Measurements from ENCODE around the gene DHRS13. TPM values are rescaled to one million over a fixed set of nuclear protein-coding genes. Genes with fewer than 3 reads are reported as not detected.

Gene DHRS13
- total and polyA plus RNA-seq, 10 of the 15 experiments (the other 5 are each of a cell fraction or from before 2014, with no cell fraction given), result 0.18 to 55.2 (median 31.3) TPM; not detected in 1

DNA sequence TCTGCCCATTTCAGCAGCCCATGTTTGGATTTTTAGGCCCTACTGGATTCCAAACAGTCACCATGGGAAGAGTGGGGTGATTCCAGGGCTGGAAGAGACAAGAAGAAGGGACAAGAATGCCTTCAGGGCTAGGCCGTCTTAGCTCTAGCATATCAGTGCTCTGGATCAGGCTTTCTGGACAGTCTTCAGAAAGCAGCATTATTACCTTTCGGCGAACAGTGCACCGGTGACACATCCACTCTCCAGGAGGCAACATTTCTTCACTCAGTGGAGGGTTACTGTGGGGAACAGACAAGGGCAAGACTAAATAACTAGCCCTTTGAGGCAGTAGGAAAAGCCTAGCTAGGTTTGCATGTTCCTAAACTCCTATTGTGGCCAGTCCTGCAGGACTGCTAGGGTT, 23.9 kb upstream of the DHRS13 start:
- no peak for TF ChIP-seq NRF1 (conservative IDR thresholded peaks at IDR 0.05; ENCODE audit: low read depth, low read length)
- TF ChIP-seq BRCA1 (IDR thresholded peaks at IDR 0.05; ENCODE audit: low read depth, low read length), result no peak
- TF ChIP-seq ZSCAN29 (IDR thresholded peaks at IDR 0.05), result no peak
- TF ChIP-seq BCLAF1 (IDR thresholded peaks at IDR 0.05), result no peak
- no peak for TF ChIP-seq FOXK2 (IDR thresholded peaks at IDR 0.05)
- TF ChIP-seq CBFB (IDR thresholded peaks at IDR 0.05; ENCODE audit: low read depth), result no peak
- no peak for TF ChIP-seq SUZ12 (IDR thresholded peaks at IDR 0.05; ENCODE audit: unreplicated experiment)
- TF ChIP-seq FOXM1 (IDR thresholded peaks at IDR 0.05; ENCODE audit: low read depth, low read length), result no peak
- no peak for TF ChIP-seq POLR2A (IDR thresholded peaks at IDR 0.05; ENCODE audit: low read depth, low read length)
- Histone ChIP-seq H3K79me2 (ENCODE audit: control insufficient read depth, insufficient read depth, low read length) (peaks cover 20% of the 10 kb centered on the region), H2AFZ (ENCODE audit: control insufficient read depth, low read depth, low read length) (no peak overlapping the region), H3K9ac (ENCODE audit: control insufficient read depth, insufficient read depth, low read length) (no peak overlapping the region), H3K27me3 (replicated peaks in 1 of 2; ENCODE audit: control insufficient read depth in 2 of 2, insufficient read depth in 2 of 2, low read length in 1 of 2) (no peaks in the 10 kb centered on the region), H3K36me3 (ENCODE audit: control insufficient read depth in 2 of 2, insufficient read depth in 2 of 2, low read length in 1 of 2) (peaks cover 13 to 31% of the 10 kb centered on the region in 2 experiments), H4K20me1 (ENCODE audit: control insufficient read depth, insufficient read depth) (0 out of 2 replicates have a peak, but pooled peaks cover 3% of the 10 kb centered on the region), H3K9me3 (replicated peaks; ENCODE audit: control insufficient read depth, insufficient read depth, low read length) (peaks cover 8% of the 10 kb centered on the region; the same call in 2 of the 3 replicates), H3K4me3 (no peak overlapping the region), H3K4me1 (ENCODE audit: control insufficient read depth, insufficient read depth, low read length) (peaks cover 12% of the 10 kb centered on the region), H3K4me2 (ENCODE audit: control insufficient read depth, insufficient read depth) (no peak overlapping the region), H3K27ac (ENCODE audit: control insufficient read depth, insufficient read depth) (0 out of 2 replicates have a peak overlapping the region, but pooled peaks have one; percentile 32)
- DNase-seq (ENCODE audit: low read depth, low spot score) (no peak), FAIRE-seq (no peak), ATAC-seq (no peak)
- CTCF ChIA-PET, result interaction anchor here (1.0 to 3.3 kb wide), 8 partner anchors 10 to 200 kb away, joined by 4 to 21 read pairs (median 6); partner anchors contain the start of gene TLCD1
- POLR2A ChIA-PET, result interaction anchor here (0.8 to 2.6 kb wide), 5 partner anchors 17 to 32 kb away, joined by 3 to 7 read pairs (median 5); partner anchors contain the start of genes DHRS13 and PHF12
- intact Hi-C loops (cut with micrococcal nuclease; ENCODE audit: unreplicated experiment), result no loop called here
- no TSS peak for BruUV-seq (replicated peaks)
- SMC1A ChIA-PET (ENCODE audit: uncharacterized antibody, unreplicated experiment), result interaction anchor here (0.7 to 7.3 kb wide), 10 partner anchors 8 to 200 kb away, joined by 3 to 34 read pairs (median 4); no protein-coding TSS in a partner anchor
- 97% methylated on average over 4 of the region's 4 CpGs for WGBS (ENCODE audit: insufficient coverage, insufficient replicate concordance, low lambda C conversion rate, missing lambda C conversion rate)
- RAD21 ChIA-PET (ENCODE audit: unreplicated experiment), result interaction anchor here (1.8 to 2.5 kb wide), 2 partner anchors 11 to 18 kb away, joined by 6 read pairs; no protein-coding TSS in a partner anchor
- in situ Hi-C loops (cut with MboI), result no loop called here

All from GM12878 (cell line).